Retina (tissue), 1 donor: ENCODE data around the gene NT5C3B.
A peak's percentile ranks its signal among the peaks of the same experiment; 100 is the strongest.
"Not testable (repeated sequence)": the region's sequence is repeated elsewhere in the genome, so short reads cannot be mapped to it uniquely, and the experiment has no call there.

ENCODE experiments used
- DNase-seq: peaks from one replicate; pipeline ENCODE4 v3.0.0-alpha.2; 2016

The NT5C3B gene

DNA sequence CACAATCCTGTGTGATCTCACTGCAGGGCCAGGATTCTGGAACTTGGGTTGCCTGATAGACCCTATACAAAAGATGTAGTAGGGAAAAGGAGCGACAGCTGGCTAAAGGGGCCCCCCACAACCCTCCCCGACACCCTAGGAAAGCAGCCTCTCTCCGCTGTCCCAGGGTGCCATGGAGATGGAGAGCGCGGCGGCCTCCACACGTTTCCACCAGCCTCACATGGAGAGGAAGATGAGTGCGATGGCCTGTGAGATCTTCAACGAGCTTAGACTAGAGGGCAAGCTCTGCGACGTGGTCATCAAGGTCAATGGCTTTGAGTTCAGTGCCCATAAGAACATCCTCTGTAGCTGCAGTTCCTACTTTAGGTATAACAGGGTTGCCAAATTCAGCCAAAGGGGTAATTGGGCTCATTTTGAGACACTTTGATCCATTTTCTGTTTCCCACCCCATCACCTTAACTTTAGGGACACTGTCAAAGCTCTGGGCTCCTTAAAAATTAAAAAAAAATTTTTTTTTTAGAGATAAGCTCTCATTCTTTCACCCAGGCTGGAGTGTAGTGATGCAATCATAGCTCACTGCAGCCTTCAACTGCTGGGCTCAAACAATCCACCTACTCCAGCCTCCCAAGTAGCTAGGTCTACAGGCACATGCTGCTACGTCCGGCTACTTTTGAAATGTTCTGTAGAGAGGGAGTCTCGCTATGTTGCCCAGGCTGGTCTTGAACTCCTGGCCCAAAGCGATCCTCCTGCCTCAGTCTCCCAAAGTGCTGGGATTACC lies 1.9 kb upstream of the NT5C3B start, which contains the start of gene KLHL10:
Gene KLHL10 (plus strand): TSS at position 65 of the 778 bp plus-strand sequence. CDS start 108 bp downstream, at position 173.
- no peak for DNase-seq

- no peak for DNase-seq
Observed at GRCh38 chr17:41836550-41837196, 641 bp upstream of the NT5C3B start.

GRCh38 chr17:41835214-41835799 lies 725 bp downstream of the NT5C3B start:
- DNase-seq: no peak

GRCh38 chr17:41829961-41830360 lies 6.1 kb downstream of the NT5C3B start:
- DNase-seq: not testable (repeated sequence)

DNA sequence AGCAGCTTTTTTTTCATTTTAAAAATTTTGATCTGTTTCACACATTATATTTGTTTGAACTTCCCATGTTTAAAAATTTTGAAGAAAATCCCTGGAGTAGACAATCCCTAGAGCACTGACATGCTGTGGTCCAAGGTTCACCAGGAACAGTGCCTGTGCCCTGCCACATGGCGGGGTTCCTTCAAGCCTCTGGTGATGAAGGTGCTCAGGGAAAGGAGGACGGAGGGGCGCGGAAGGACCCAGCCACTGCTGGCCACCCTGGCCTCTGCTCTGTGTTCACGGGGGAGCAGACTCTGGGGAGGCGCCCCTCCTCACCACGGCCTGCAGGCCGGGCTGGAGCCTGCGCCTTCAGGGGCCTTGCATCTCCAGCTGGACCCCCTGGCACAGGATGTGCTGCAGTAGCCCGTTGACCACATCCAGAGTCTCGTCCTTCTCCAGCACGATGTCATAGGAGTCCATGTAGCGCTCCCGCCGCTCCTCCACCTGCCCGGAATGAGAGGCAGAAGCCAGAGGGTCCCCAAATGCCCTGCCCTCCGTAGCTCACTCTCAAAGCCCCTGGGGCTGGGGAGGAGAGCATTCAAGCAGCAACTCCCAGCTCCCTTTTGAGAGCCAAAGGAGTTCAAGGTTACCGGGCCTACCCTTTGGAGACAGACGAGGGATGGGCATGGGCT lies 10.7 kb downstream of the NT5C3B start:
- no peak for DNase-seq

- no peak for DNase-seq
Observed at GRCh38 chr17:41824086-41824485, 11.9 kb downstream of the NT5C3B start.

DNA sequence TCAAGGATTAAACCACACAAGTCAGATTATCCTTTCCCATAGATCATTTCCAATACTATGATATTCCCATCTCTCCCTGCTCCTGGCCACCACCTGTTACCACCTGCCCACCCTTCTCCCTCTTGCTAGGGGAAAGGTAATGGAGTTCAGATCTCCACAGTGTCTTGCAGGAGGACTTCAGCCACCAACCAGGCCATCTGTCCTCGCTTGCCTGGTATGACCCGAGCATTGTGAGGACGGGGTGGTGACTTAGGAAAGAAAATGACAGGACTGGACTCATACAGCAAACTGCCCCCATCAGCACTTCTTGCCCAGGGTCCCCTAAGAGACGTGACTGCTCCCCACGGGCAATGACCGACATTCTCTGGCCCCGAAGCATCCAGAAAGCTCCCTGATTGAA lies 12.5 kb downstream of the NT5C3B start:
- DNase-seq: no peak

DNA sequence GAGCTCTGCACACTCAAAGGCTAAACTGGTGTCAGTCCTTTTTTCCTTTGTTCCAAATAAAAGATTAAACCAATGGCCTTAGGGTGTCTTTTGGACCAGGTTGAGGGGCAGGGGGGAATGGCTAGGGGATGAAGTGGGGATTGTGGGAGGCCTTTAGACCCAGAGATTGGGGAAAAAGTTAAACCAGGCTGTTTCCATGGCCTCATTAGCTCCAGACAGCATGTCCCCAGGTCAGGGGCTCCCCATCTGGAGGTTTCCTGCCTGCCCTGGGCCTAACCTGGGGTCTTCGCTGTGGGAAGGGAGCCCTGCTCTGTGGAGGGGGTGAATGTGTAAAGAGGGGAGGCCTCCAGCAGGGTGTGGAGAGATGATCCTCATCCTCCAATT lies 12.9 kb downstream of the NT5C3B start:
- no peak for DNase-seq

- no peak for DNase-seq
Observed at GRCh38 chr17:41822216-41823140, 13.6 kb downstream of the NT5C3B start.

DNA sequence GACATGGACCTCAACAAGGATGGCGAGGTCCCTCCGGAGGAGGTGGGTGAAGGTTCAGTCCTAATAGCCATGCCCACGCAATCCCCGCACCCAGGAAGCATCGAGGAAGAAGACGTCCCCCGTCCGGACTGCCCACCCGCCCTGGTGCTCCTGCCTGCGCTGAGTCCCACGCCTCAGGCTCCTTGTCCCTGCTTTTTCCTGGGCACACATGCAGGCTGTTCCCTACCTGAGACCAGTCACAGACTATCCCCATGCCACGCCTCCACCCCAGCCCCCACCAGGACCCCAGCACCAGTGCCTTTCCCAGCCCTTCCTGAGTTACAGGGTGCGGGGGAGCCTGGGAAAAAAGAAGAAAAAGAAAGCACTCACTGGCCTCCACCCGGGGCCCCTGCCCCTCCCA lies 14.3 kb downstream of the NT5C3B start:
- no peak for DNase-seq

GRCh38 chr17:41818024-41818423 lies 18.0 kb downstream of the NT5C3B start:
- no peak for DNase-seq

DNA sequence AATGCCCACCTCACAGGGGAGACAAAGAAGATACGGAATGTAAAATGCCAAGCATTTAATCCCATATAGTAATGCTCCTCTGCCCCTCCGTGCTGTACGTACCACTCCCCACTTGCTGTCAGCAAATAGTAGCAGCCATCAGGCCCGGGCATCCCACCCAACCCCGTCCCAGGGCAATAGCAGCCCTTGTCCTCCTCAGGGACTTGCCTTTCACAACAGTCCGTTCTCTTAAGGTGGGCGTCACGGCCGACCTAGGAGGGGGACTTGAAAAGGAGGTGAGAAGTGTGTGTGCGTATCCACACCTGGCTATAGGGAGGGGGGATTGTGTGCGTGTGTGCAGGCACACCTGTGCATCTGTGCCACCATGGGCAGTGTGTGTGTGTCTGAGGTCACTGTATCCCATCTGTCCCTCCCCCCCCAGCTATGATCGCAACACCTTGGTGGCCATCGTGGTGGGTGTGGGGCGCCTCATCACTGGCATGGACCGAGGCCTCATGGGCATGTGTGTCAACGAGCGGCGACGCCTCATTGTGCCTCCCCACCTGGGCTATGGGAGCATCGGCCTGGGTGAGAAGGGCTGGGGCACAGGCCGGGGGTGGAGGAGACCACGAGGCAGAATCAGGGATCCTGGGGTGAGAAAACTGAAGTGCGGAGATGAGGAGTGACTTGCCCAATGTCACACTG lies 19.3 kb downstream of the NT5C3B start:
- no peak for DNase-seq

- DNase-seq: no peak
Observed at GRCh38 chr17:41814195-41814594, 21.8 kb downstream of the NT5C3B start.

- no peak for DNase-seq
Observed at GRCh38 chr17:41813699-41814124, 22.3 kb downstream of the NT5C3B start.

- DNase-seq: peak; percentile 53
Observed at GRCh38 chr17:41813152-41813680, 22.8 kb downstream of the NT5C3B start.

DNA sequence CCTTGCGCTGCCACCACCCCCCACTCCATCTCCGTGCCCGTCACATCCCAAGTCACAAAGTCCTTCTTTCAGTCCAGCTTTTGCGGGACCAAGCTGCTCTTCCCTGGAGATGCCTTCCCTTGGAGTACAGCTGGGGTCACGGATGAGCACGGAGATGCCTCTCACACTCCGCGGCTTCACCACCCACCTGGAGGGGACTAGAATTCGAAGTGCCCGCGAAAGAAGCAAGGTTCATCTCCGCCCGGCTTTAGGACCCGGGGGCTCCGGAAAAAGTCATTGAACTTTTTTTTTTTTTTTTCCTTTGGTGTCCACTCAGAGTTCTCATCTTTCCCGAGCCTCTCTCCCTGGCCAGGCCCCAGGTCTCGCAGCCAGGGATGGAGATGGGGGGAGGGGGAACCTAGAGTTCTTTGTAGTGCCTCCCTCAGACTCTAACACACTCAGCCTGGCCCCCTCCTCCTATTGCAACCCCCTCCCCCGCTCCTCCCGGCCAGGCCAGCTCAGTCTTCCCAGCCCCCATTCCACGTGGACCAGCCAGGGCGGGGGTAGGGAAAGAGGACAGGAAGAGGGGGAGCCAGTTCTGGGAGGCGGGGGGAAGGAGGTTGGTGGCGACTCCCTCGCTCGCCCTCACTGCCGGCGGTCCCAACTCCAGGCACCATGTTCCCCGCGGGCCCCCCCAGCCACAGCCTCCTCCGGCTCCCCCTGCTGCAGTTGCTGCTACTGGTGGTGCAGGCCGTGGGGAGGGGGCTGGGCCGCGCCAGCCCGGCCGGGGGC lies 23.5 kb downstream of the NT5C3B start, which contains the start of gene FKBP10:
Gene FKBP10 (plus strand): TSS at position 624 of the 771 bp plus-strand sequence. CDS start 31 bp downstream, at position 655.
- DNase-seq: peak; percentile 89

DNA sequence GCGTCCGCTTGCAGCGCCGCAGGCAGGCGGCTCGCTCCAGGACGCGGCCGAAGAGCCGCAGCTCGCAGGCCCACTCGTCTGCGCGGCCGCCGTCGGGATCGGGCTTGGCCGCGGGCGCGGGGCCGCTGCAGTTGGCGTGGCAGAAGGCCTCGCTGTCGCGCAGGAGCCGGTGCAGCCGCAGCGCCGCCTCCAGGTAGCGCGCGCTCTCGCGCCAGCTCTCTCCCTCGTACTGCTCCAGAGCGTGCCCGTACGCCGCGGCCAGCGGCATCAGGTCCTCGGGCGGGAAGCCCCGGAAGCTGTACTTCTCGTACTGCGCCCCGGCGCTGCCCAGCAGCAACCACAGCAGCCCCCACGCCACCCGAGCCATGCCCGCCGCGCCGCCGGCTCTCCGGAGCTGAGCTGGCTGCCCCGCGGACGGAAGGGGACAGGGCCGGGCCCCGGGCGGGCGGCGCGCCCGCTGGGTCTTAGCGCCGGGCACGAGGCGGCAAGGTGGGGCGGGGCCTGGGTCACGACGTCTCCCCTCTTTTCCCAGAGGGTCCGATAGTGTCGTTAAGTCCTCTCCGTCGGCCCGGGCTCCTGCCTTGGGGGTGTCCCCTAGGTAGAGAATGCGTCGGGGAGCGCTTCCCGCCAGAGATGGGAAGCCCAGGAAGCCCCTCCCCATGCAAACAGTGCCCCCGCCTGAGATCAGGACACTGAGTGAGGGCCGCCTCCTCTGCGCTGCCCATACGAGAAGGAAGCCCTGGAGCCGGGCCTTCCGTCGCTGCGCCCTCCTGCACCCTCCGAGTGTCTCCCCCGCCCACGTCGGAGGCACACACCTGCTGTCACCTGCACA lies 24.3 kb downstream of the NT5C3B start, which contains the start of gene P3H4:
Gene P3H4 (minus strand): TSS at position 401 of the 832 bp plus-strand sequence. CDS start 34 bp downstream, at position 367.
- peak; percentile 96 for DNase-seq

DNA sequence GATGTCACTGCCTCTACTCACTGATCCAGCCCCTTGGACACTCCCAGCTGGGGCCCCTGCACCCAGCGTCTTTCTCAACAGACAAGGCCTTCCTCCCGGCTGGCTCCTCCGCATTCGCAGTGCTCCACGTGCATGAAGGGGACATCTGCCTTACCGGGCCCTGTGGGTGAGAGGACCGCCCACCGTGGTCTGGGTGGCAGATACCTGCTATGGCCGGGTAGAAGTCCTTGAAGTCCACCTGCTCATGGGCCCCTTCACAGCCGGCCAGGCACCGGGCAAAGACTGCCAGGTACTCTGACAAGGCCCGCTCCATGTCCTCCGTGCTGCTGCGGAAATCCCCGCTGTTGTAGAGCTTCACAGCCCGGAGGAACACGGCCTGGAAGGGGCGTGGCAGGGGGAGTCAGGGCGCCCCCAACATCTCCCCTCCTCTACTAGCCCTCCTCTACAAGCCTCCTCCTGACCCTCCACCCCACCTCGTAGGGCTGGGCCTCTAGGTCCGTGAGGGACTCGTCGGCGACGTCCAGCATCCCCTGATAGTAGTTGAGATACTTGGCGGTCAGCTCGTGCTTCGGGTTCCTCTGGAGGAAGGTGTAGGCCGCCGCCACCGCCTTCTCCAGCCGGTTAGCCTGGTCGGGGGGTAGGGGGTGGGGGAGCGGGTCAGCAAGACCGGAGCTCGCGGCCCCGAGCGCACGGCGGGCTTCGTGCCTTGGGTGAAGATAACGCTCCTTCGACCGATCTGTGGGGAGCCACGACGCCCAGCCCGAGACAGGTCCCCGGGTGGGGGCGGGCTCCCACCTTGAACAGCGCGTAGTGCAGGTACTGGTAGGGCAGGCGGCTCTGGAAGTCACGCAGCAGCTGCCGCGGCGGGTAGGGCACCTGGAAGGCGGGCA lies 25.1 kb downstream of the NT5C3B start:
- DNase-seq: no peak
